Endothelial cell of umbilical vein (primary cell): ENCODE data around the gene GFI1B. TPM values are rescaled to one million over a fixed set of nuclear protein-coding genes. Genes with fewer than 3 reads are reported as not detected.
"Not testable (repeated sequence)": the region's sequence is repeated elsewhere in the genome, so short reads cannot be mapped to it uniquely, and the experiment has no call there.

Experiments used
- BruUV-seq: library from RNA; stranded (reverse); fragments of 400-500 nt; replicated peaks from 2 replicates; lab custom pipeline; 2021; lab: Mats Ljungman, UMichigan
- CTCF ChIA-PET: fragments of 300-600, 350-600 bp; sonication (Branson Sonifier 250); formaldehyde crosslinking; loops from one replicate; lab custom pipeline; 2021; ENCODE audit warnings: antibody characterized with exemption, inconsistent platforms; lab: Charles Lee
- POLR2A ChIA-PET: fragments of 300-600, 350-600 bp; sonication (Branson Sonifier 250); formaldehyde crosslinking; loops from one replicate; lab custom pipeline; 2021; ENCODE audit warnings: antibody characterized with exemption, inconsistent platforms; lab: Charles Lee
- DNase-seq: peaks from one replicate; pipeline ENCODE4 v3.0.0-alpha.2; 2011; ENCODE audit warnings: low read depth, low spot score
- FAIRE-seq: peaks from 2 replicates; lab custom pipeline; 2011; peaks lifted over from hg19 to GRCh38; lab: Jason Lieb, UNC
- H2AFZ ChIP-seq: 2 replicates; pipeline ENCODE4 v1.6.0; 2012; ENCODE audit warnings: low read depth, low read length, control low read depth, inconsistent platforms
- H3K27ac ChIP-seq: 2 replicates; pipeline ENCODE4 v1.5.1; 2011; ENCODE audit warnings: low read depth, mild to moderate bottlenecking, control low read depth, low read length, moderate library complexity; ENCODE audit not compliant: insufficient read depth
- H3K27me3 ChIP-seq, 2 experiments: 2 replicates each; pipeline versions ENCODE4 v1.6.0 to v1.6.1; 2011; ENCODE audit warnings: low read length in 2 of 2, mixed read lengths in 1 of 2; ENCODE audit not compliant: control insufficient read depth in 2 of 2, insufficient read depth in 2 of 2
- H3K36me3 ChIP-seq, 2 experiments: 2 replicates in 1 of 2; 3 replicates in 1 of 2; pipeline ENCODE4 v1.5.1; 2011; ENCODE audit warnings: low read length in 2 of 2, mild to moderate bottlenecking in 1 of 2, moderate library complexity in 1 of 2; ENCODE audit not compliant: control insufficient read depth in 2 of 2, insufficient read depth in 2 of 2; ENCODE audit errors: extremely low read depth in 1 of 2
- H3K4me1 ChIP-seq: 3 replicates; pipeline ENCODE4 v1.5.1; 2011; ENCODE audit warnings: mild to moderate bottlenecking, low read length; ENCODE audit not compliant: control insufficient read depth, insufficient read depth; ENCODE audit errors: extremely low read depth
- H3K4me2 ChIP-seq: 2 replicates; pipeline ENCODE4 v1.6.1; 2011; ENCODE audit warnings: low read length, control low read depth, mixed read lengths; ENCODE audit not compliant: insufficient read depth
- H3K4me3 ChIP-seq, 3 experiments: fragments of 200-600 bp in 1 of 3; sonication (generic), shearing (Covaris generic) in 1 of 3; replicated peaks in 1 of 3; 2 replicates each; pipeline ENCODE4 v1.5.1; 2011 to 2016; ENCODE audit warnings: control low read depth in 3 of 3, low read length in 3 of 3, mild to moderate bottlenecking in 2 of 3, inconsistent platforms in 1 of 3, low read depth in 1 of 3, moderate library complexity in 1 of 3; ENCODE audit not compliant: insufficient read depth in 1 of 3
- H3K79me2 ChIP-seq: 2 replicates; pipeline ENCODE4 v1.6.0; 2012; ENCODE audit warnings: low read length, inconsistent platforms; ENCODE audit not compliant: control insufficient read depth, insufficient read depth
- H3K9ac ChIP-seq: replicated peaks from 2 replicates; pipeline ENCODE3; 2011; ENCODE audit warnings: low read length, control low read depth; ENCODE audit not compliant: insufficient read depth; ENCODE audit errors: extremely low read depth
- H3K9me1 ChIP-seq: replicated peaks from 3 replicates; pipeline ENCODE4 v1.6.0; 2011; ENCODE audit warnings: mild to moderate bottlenecking, low read length; ENCODE audit not compliant: control insufficient read depth, insufficient read depth; ENCODE audit errors: extremely low read depth
- H3K9me3 ChIP-seq: replicated peaks from 2 replicates; pipeline ENCODE4 v1.5.1; 2012; ENCODE audit warnings: low read length, inconsistent platforms; ENCODE audit not compliant: control insufficient read depth, insufficient read depth
- H4K20me1 ChIP-seq: replicated peaks from 2 replicates; pipeline ENCODE3; 2011; ENCODE audit warnings: mild to moderate bottlenecking, low read length; ENCODE audit not compliant: control insufficient read depth, insufficient read depth; ENCODE audit errors: extremely low read depth
- dilution Hi-C: fragments of 300-500 bp; cut with MboI; formaldehyde crosslinking; loops from one replicate; pipeline ENCODE4 v1.15.0; 2019; ENCODE audit warnings: low sequenced_read_pairs; ENCODE audit not compliant: extremely low pct_ligation_motif_present
- intact Hi-C: fragments of 100-400 bp; cut with micrococcal nuclease; formaldehyde crosslinking; loops from one replicate; pipeline ENCODE4 v1.10.0; 2022
- polyA plus RNA-seq, 4 experiments: library from polyadenylated mRNA; depleted of rRNA in 3 of 4; stranded (reverse) in 3 of 4; unstranded in 1 of 4; fragments of >200 nt; gene quantifications; 2 replicates each; pipeline versions ENCODE4 v1.2.1 to v1.2.3, GENCODE V29; 2011 to 2012; ENCODE audit warnings: missing spikeins in 1 of 4
- total RNA-seq: library from RNA; stranded (reverse); gene quantifications from 2 replicates; pipeline ENCODE4 v1.2.3, GENCODE V29; 2021
- TF ChIP-seq, protein P1 (sequence below), 2 donors: IDR thresholded peaks; 1 replicate in 1 of 2; 2 replicates in 1 of 2; pipeline ENCODE4 v1.5.1; 2011; ENCODE audit warnings: low read length in 2 of 2, mild to moderate bottlenecking in 2 of 2, moderate library complexity in 2 of 2, control low read depth in 1 of 2, inconsistent platforms in 1 of 2, low read depth in 1 of 2; ENCODE audit not compliant: insufficient read depth in 1 of 2; ENCODE audit errors: extremely low read depth in 1 of 2
- TF ChIP-seq, protein P2 (sequence below): IDR thresholded peaks from 2 replicates; pipeline ENCODE4 v1.6.1; 2011; ENCODE audit not compliant: insufficient read depth, insufficient read length

The GFI1B gene
- total and polyA plus RNA-seq, 2 donors (not counting 3 experiments of a cell fraction or from before 2014, with no cell fraction given) = 0.04 TPM; not detected in 1

DNA sequence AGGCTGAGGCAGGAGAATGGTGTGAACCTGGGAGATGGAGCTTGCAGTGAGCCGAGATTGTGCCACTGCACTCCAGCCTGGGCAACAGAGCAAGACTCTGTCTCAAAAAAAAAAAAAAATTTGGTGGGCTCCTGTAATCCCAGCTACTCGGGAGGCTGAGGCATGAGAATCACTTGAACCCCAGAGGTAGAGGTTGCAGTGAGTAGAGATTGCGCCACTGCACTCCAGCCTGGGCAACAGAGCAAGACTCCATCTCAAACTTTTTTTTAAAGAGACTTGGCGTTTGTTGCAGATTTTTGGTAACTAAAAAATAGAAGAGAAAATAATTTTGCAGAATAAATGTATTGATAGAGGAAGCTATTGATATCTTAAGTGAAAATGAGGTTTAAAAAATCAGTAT, 19.7 kb downstream of the GFI1B start:
- H3K9me3 ChIP-seq, BruUV-seq, H3K79me2 ChIP-seq, intact Hi-C loops, H2AFZ ChIP-seq, H3K9ac ChIP-seq, H3K4me1 ChIP-seq, DNase-seq, H3K9me1 ChIP-seq, dilution Hi-C loops, H3K36me3 ChIP-seq, H3K4me2 ChIP-seq, H4K20me1 ChIP-seq, H3K27ac ChIP-seq, H3K27me3 ChIP-seq, H3K4me3 ChIP-seq, FAIRE-seq, POLR2A ChIA-PET: not testable (repeated sequence)
- CTCF ChIA-PET = interaction anchor here (2.7 kb wide), 1 partner anchor 20 kb away, joined by 8 read pairs; the partner anchor contains the start of gene GFI1B

DNA sequence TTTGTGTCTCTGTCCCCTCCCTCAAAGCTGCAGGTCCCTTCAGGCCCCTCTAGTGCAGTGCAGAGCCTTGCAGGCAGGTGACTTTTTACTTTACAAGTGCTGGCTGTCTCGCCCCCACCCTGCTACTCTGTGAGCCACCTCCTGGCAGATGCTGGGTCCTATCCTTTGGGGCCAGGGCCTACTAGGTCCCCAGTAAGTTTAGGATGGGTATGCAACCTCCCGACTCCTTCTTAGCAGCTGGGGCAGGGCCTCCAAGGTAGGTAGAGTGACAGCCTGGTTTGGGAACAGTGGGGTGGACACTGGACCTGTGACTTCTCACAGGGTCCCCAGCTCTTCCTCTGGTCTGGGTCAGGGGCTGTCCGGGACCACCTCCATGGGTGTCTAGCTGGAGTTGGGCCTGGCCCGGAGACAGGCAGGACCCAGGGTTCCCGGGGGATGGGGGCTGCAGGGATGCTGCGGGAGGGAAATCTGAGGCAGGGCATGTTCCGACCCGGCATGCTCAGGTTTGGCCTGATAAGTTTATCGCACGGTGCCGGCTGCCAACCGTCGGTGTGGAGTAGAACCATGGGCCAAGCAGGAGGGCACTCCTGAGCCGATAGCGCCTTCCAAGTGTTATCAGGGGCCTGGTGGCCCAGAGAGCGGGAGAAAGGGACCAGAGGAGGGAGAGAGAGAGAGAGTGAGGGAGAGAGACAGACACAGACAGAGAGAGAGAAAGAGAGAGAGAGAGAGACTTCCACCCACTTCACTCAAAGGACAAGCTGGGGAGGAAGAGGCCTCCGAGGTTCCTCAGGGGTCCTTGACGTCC, 20.5 kb downstream of the GFI1B start:
- Histone ChIP-seq H3K79me2 (no peaks in the 10 kb centered on the region), H3K9me1 (no peaks in the 10 kb centered on the region), H4K20me1 (no peaks in the 10 kb centered on the region), H3K9ac (no peak overlapping the region), H3K27ac (no peak overlapping the region), H3K9me3 (no peaks in the 10 kb centered on the region), H3K4me2 (no peak overlapping the region), H3K36me3 (no peaks in the 10 kb centered on the region), H3K27me3 (peaks cover 3 to 6% of the 10 kb centered on the region in 2 experiments), H3K4me1 (no peaks in the 10 kb centered on the region), H3K4me3 (no peak overlapping the region), H2AFZ (no peak overlapping the region)
- ChIA-PET CTCF (interaction anchor here (1.0 to 1.1 kb wide), 2 partner anchors 17 to 23 kb away, joined by 3 read pairs; no protein-coding TSS in a partner anchor), POLR2A (no interaction called here)
- no peak for FAIRE-seq
- no TSS peak for BruUV-seq
- dilution Hi-C loops (no loop called here), intact Hi-C loops (no loop called here)
- DNase-seq = no peak
- TF ChIP-seq, protein P1, sequence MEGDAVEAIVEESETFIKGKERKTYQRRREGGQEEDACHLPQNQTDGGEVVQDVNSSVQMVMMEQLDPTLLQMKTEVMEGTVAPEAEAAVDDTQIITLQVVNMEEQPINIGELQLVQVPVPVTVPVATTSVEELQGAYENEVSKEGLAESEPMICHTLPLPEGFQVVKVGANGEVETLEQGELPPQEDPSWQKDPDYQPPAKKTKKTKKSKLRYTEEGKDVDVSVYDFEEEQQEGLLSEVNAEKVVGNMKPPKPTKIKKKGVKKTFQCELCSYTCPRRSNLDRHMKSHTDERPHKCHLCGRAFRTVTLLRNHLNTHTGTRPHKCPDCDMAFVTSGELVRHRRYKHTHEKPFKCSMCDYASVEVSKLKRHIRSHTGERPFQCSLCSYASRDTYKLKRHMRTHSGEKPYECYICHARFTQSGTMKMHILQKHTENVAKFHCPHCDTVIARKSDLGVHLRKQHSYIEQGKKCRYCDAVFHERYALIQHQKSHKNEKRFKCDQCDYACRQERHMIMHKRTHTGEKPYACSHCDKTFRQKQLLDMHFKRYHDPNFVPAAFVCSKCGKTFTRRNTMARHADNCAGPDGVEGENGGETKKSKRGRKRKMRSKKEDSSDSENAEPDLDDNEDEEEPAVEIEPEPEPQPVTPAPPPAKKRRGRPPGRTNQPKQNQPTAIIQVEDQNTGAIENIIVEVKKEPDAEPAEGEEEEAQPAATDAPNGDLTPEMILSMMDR (IDR thresholded peaks at IDR 0.05; ENCODE audit: extremely low read depth in 1 of 2, insufficient read depth in 1 of 2, low read depth in 1 of 2, low read length in 2 of 2) = no peak
- TF ChIP-seq, protein P2, sequence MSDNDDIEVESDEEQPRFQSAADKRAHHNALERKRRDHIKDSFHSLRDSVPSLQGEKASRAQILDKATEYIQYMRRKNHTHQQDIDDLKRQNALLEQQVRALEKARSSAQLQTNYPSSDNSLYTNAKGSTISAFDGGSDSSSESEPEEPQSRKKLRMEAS = no peak
